ENCODE results near the gene POMP. TPM values are rescaled to one million over a fixed set of nuclear protein-coding genes. Genes with fewer than 3 reads are reported as not detected.

The POMP gene
- total RNA-seq, 1 experiment from 2014 or later: 102 TPM

- Histone ChIP-seq H3K9ac (ENCODE audit: extremely low read depth, insufficient read length, low read length) (no peak overlapping the region), H3K4me1 (ENCODE audit: insufficient read depth, low read length) (no peaks in the 10 kb centered on the region; the same call in 1 of the 2 replicates), H3K79me2 (ENCODE audit: insufficient read depth, low read length) (no peaks in the 10 kb centered on the region), H3T11ph (ENCODE audit: low read length) (no peak overlapping the region), H3K4ac (ENCODE audit: low read depth, low read length) (no peak overlapping the region), H2BK5ac (ENCODE audit: insufficient read length, low read length) (no peak overlapping the region), H2BK15ac (ENCODE audit: low read depth, low read length) (no peak overlapping the region), H3K23ac (ENCODE audit: insufficient read length, low read depth, low read length) (no peak overlapping the region), H2BK20ac (ENCODE audit: low read depth, low read length, poor library complexity, severe bottlenecking) (no peak overlapping the region), H3K27me3 (ENCODE audit: insufficient read depth, low read length) (no peaks in the 10 kb centered on the region), H4K20me1 (ENCODE audit: control insufficient read depth, insufficient read depth, insufficient read length) (no peaks in the 10 kb centered on the region), H3K23me2 (ENCODE audit: insufficient read length, low read depth, low read length, poor library complexity, severe bottlenecking) (no peaks in the 10 kb centered on the region), H4K8ac (replicated peaks; ENCODE audit: insufficient read length, low read depth, low read length) (no peak overlapping the region), H2AFZ (ENCODE audit: low read length) (no peak overlapping the region), H3K79me1 (ENCODE audit: insufficient read depth, low read depth, low read length, poor library complexity, severe bottlenecking) (no peaks in the 10 kb centered on the region), H2BK120ac (ENCODE audit: low read depth, low read length, poor library complexity, severe bottlenecking) (no peak overlapping the region), H2AK5ac (ENCODE audit: insufficient read length, low read length) (no peak overlapping the region), H3K18ac (ENCODE audit: insufficient read length, low read depth, low read length) (no peak overlapping the region), H3K9me3 (ENCODE audit: control insufficient read depth, low read depth, low read length) (no peaks in the 10 kb centered on the region), H3K4me2 (ENCODE audit: insufficient read depth, insufficient read length, low read length) (no peak overlapping the region), H3K56ac (ENCODE audit: insufficient read length, low read depth, low read length) (no peak overlapping the region), H4K5ac (ENCODE audit: insufficient read length, low read depth, low read length) (no peak overlapping the region), H3K14ac (ENCODE audit: insufficient read depth, low read length) (no peak overlapping the region), H3K27ac (ENCODE audit: insufficient read length, low read depth, low read length) (no peak overlapping the region), H2BK12ac (ENCODE audit: insufficient read length, low read depth, low read length) (no peak overlapping the region), H4K91ac (ENCODE audit: insufficient read length, low read depth, low read length) (no peak overlapping the region)
- Mint-ChIP-seq H3K4me1 (peaks cover 0 to 4% of the 10 kb centered on the region in 2 experiments; a peak in 1 of 4 replicates), H3K4me3 (no peak overlapping the region), H3K36me3 (ENCODE audit: insufficient read depth in 1 of 3, low read depth in 3 of 3) (no peaks in the 10 kb centered on the region), H3K9me3 (no peaks in the 10 kb centered on the region), H3K27me3 (ENCODE audit: low read depth) (peaks cover 5% of the 10 kb centered on the region; the same call in 1 of the 2 replicates), H3K27ac (no peak overlapping the region)
- DNase-seq: no peak
- WGBS (ENCODE audit: extremely low coverage, insufficient read length, low lambda C conversion rate): no CpG with 5 or more reads among the region's 4 CpGs
- TF ChIP-seq CTCF (conservative IDR thresholded peaks at IDR 0.05): no peak
These were observed 45.4 kb upstream of the POMP start for GRCh38 chr13:28613562-28613961.

Data from H9 (cell line).